ENCODE measurements around the gene PADI4. TPM values are rescaled to one million over a fixed set of nuclear protein-coding genes. Genes with fewer than 3 reads are reported as not detected.

The PADI4 gene
- total and polyA plus RNA-seq, 2 of the 4 experiments (the other 2 are of a cell fraction), result not detected

DNA sequence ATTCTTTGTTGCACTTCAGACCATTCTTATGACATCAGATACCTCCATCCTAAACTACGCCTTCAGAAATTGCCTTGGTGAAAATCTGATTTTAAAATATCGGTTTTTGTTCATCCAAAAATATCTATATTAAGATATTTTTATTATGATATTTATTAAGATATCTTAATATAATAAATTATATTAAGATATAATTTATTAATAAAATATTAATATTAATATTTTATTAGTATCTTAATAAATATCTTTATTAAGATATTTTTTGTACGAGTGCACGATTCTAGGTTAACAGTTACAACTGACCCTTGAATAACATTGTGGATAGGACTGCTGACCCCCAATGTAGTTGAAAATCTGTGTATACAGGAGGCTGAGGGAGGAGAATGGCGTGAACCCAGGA, 20.9 kb downstream of the PADI4 start:
- H2AFZ ChIP-seq (replicated peaks; ENCODE audit: low read length, poor library complexity), result no peak overlapping the region
- H2AK5ac ChIP-seq (ENCODE audit: low read depth, low read length), result no peak overlapping the region
- no peak overlapping the region for H3K23ac ChIP-seq (ENCODE audit: low read depth, low read length)
- H2BK15ac ChIP-seq (ENCODE audit: low read depth, low read length), result no peak overlapping the region
- peaks cover 2% of the 10 kb centered on the region for H3K9me3 ChIP-seq (ENCODE audit: control insufficient read depth, insufficient read depth, low read length)
- no peak overlapping the region for H4K91ac ChIP-seq (ENCODE audit: insufficient read depth, low read depth, low read length)
- ChIA-PET CTCF (no interaction called here), POLR2A (ENCODE audit: unreplicated experiment) (no interaction called here)
- no peaks in the 10 kb centered on the region for H3K9me1 ChIP-seq (ENCODE audit: insufficient read depth, low read length)
- no peak overlapping the region for H3K4me2 ChIP-seq (ENCODE audit: low read depth, low read length)
- no peak overlapping the region for H3K9ac ChIP-seq (ENCODE audit: low read depth, low read length)
- intact Hi-C loops (cut with micrococcal nuclease) (no loop called here), dilution Hi-C loops (cut with HindIII; ENCODE audit: low sequenced_read_pairs, unreplicated experiment) (no loop called here), in situ Hi-C loops (cut with MboI; ENCODE audit: low sequenced_read_pairs) (no loop called here)
- no peaks in the 10 kb centered on the region for H3K36me3 ChIP-seq (ENCODE audit: control insufficient read depth, insufficient read depth, low read length)
- H3K4ac ChIP-seq (ENCODE audit: low read depth, low read length), result no peak overlapping the region
- no peaks in the 10 kb centered on the region for H4K20me1 ChIP-seq (ENCODE audit: insufficient read depth, low read length)
- no peak overlapping the region for H2AK9ac ChIP-seq (replicated peaks; ENCODE audit: low read depth, low read length, poor library complexity)
- no TSS peak for BruUV-seq (replicated peaks)
- no peak overlapping the region for H2BK20ac ChIP-seq (ENCODE audit: low read depth, low read length)
- no peak overlapping the region for H4K8ac ChIP-seq (ENCODE audit: low read depth in 2 of 2, low read length in 2 of 2)
- TF ChIP-seq RCOR1 (IDR thresholded peaks at IDR 0.05; ENCODE audit: insufficient replicate concordance, low read length), result no peak
- no peak for TF ChIP-seq BHLHE40 (IDR thresholded peaks at IDR 0.05; ENCODE audit: low read depth, low read length)
- no peak for TF ChIP-seq MXI1 (IDR thresholded peaks at IDR 0.05; ENCODE audit: borderline replicate concordance, low read depth, low read length)
- TF ChIP-seq, protein P1, sequence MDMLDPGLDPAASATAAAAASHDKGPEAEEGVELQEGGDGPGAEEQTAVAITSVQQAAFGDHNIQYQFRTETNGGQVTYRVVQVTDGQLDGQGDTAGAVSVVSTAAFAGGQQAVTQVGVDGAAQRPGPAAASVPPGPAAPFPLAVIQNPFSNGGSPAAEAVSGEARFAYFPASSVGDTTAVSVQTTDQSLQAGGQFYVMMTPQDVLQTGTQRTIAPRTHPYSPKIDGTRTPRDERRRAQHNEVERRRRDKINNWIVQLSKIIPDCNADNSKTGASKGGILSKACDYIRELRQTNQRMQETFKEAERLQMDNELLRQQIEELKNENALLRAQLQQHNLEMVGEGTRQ (IDR thresholded peaks at IDR 0.05; ENCODE audit: low read depth, low read length), result no peak
- H3K4me1 ChIP-seq (ENCODE audit: control insufficient read depth, insufficient read depth, low read length), result no peaks in the 10 kb centered on the region
- ATAC-seq (ENCODE audit: low read depth) (no peak), DNase-seq (no peak)
- H4K5ac ChIP-seq (ENCODE audit: low read depth, low read length), result no peak overlapping the region
- no peaks in the 10 kb centered on the region for H3K79me1 ChIP-seq (ENCODE audit: low read depth in 1 of 2, low read length in 2 of 2)
- H2BK5ac ChIP-seq (ENCODE audit: low read depth, low read length, poor library complexity, severe bottlenecking), result no peak overlapping the region
- no peak overlapping the region for H3K4me3 ChIP-seq (ENCODE audit: insufficient read depth, low read depth, low read length)
- no peak overlapping the region for H3K56ac ChIP-seq (ENCODE audit: extremely low read depth, insufficient read depth, low read length)
- no peak overlapping the region for H3K18ac ChIP-seq (ENCODE audit: low read depth, low read length)
- H2BK120ac ChIP-seq (ENCODE audit: low read depth, low read length), result no peak overlapping the region
- no peak overlapping the region for H3K14ac ChIP-seq (replicated peaks; ENCODE audit: low read depth, low read length)
- H3K27ac ChIP-seq (ENCODE audit: insufficient read depth, low read length), result no peak overlapping the region
- whole genome bisulfite sequencing, 2 experiments (ENCODE audit: extremely low coverage in 2 of 2, insufficient read length in 1 of 2), result no CpG with 5 or more reads among the region's 5 CpGs
- H3K27me3 ChIP-seq (ENCODE audit: control insufficient read depth, insufficient read depth, low read length), result peaks cover 13% of the 10 kb centered on the region

All from IMR-90 (cell line).